ENCODE measurements around the gene TPK1. TPM values are rescaled to one million over a fixed set of nuclear protein-coding genes. Genes with fewer than 3 reads are reported as not detected.

TPK1 gene
- total and polyA plus RNA-seq, 2 donors (not counting 1 experiment from before 2014, with no cell fraction given), result 2.4 to 4.1 TPM

DNA sequence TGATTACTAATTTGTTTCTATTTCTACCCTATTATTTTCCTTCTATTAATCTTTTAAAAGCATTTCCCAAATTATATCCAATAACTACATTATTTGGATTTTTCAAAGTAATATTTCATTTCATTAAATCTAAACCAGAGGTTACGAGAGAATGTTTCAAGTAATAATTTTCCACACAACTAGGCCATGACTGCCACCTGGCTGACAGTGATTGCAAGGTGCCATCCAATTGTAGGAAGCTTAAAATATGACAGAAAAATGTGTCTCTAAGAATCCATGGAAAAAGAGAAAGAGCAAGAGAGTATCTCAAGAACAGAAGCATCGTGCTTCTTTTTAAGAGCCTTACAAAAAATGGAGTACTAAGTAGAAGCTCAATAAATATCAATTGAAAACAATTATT lies 48.7 kb downstream of the TPK1 start:
- Histone ChIP-seq H3K9me3 (ENCODE audit: control insufficient read depth, insufficient read depth, low read depth, low read length) (no peaks in the 10 kb centered on the region), H3K79me2 (ENCODE audit: control insufficient read depth, insufficient read depth, low read length) (no peaks in the 10 kb centered on the region), H3K9ac (ENCODE audit: insufficient read depth, low read length) (no peak overlapping the region), H3K4me3 (replicated peaks in 1 of 4; ENCODE audit: control extremely low read depth in 1 of 4, insufficient read depth in 1 of 4, low read depth in 3 of 4, low read length in 4 of 4) (no peak overlapping the region), H3K27ac (ENCODE audit: insufficient read depth, low read length) (no peak overlapping the region), H3K36me3 (ENCODE audit: control insufficient read depth, insufficient read depth, low read length) (no peaks in the 10 kb centered on the region), H3K4me2 (ENCODE audit: extremely low read depth, insufficient read depth, low read length) (no peak overlapping the region), H4K20me1 (ENCODE audit: control insufficient read depth, extremely low read depth, insufficient read depth, low read length) (no peaks in the 10 kb centered on the region), H2AFZ (ENCODE audit: low read length) (no peak overlapping the region), H3K4me1 (ENCODE audit: control insufficient read depth, extremely low read depth, insufficient read depth, low read length) (no peaks in the 10 kb centered on the region), H3K27me3 (ENCODE audit: control insufficient read depth, insufficient read depth, low read length) (no peaks in the 10 kb centered on the region)
- no peak for DNase-seq (ENCODE audit: low read depth in 2 of 2)
- no peak for TF ChIP-seq EZH2 (IDR thresholded peaks at IDR 0.05; ENCODE audit: low read length, missing control alignments)
- TF ChIP-seq, protein P1, sequence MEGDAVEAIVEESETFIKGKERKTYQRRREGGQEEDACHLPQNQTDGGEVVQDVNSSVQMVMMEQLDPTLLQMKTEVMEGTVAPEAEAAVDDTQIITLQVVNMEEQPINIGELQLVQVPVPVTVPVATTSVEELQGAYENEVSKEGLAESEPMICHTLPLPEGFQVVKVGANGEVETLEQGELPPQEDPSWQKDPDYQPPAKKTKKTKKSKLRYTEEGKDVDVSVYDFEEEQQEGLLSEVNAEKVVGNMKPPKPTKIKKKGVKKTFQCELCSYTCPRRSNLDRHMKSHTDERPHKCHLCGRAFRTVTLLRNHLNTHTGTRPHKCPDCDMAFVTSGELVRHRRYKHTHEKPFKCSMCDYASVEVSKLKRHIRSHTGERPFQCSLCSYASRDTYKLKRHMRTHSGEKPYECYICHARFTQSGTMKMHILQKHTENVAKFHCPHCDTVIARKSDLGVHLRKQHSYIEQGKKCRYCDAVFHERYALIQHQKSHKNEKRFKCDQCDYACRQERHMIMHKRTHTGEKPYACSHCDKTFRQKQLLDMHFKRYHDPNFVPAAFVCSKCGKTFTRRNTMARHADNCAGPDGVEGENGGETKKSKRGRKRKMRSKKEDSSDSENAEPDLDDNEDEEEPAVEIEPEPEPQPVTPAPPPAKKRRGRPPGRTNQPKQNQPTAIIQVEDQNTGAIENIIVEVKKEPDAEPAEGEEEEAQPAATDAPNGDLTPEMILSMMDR (conservative IDR thresholded peaks at IDR 0.05 in 1 of 2, IDR thresholded peaks at IDR 0.05 in 1 of 2; ENCODE audit: low read depth in 1 of 2, low read length in 2 of 2), result peak in 1 of 2 donors; percentile 10

GRCh38 chr7:144786522-144786921 lies 49.3 kb downstream of the TPK1 start:
- Histone ChIP-seq H3K27ac (ENCODE audit: insufficient read depth, low read length) (no peak overlapping the region), H3K9me3 (ENCODE audit: control insufficient read depth, insufficient read depth, low read depth, low read length) (no peaks in the 10 kb centered on the region), H3K79me2 (ENCODE audit: control insufficient read depth, insufficient read depth, low read length) (no peaks in the 10 kb centered on the region), H3K4me3 (replicated peaks in 1 of 4; ENCODE audit: control extremely low read depth in 1 of 4, insufficient read depth in 1 of 4, low read depth in 3 of 4, low read length in 4 of 4) (no peak overlapping the region), H4K20me1 (ENCODE audit: control insufficient read depth, extremely low read depth, insufficient read depth, low read length) (no peaks in the 10 kb centered on the region), H3K9ac (ENCODE audit: insufficient read depth, low read length) (no peak overlapping the region), H3K4me2 (ENCODE audit: extremely low read depth, insufficient read depth, low read length) (no peak overlapping the region), H3K27me3 (ENCODE audit: control insufficient read depth, insufficient read depth, low read length) (no peaks in the 10 kb centered on the region), H2AFZ (ENCODE audit: low read length) (no peak overlapping the region), H3K36me3 (ENCODE audit: control insufficient read depth, insufficient read depth, low read length) (no peaks in the 10 kb centered on the region), H3K4me1 (ENCODE audit: control insufficient read depth, extremely low read depth, insufficient read depth, low read length) (no peaks in the 10 kb centered on the region)
- no peak for DNase-seq (ENCODE audit: low read depth in 2 of 2)
- no peak for TF ChIP-seq EZH2 (IDR thresholded peaks at IDR 0.05; ENCODE audit: low read length, missing control alignments)
- TF ChIP-seq, protein P1 (conservative IDR thresholded peaks at IDR 0.05 in 1 of 2, IDR thresholded peaks at IDR 0.05 in 1 of 2; ENCODE audit: low read depth in 1 of 2, low read length in 2 of 2), result no peak

- no peaks in the 10 kb centered on the region for H3K36me3 ChIP-seq (ENCODE audit: control insufficient read depth, insufficient read depth, low read length)
- H3K4me2 ChIP-seq (ENCODE audit: extremely low read depth, insufficient read depth, low read length), result no peak overlapping the region
- no peaks in the 10 kb centered on the region for H3K79me2 ChIP-seq (ENCODE audit: control insufficient read depth, insufficient read depth, low read length)
- H2AFZ ChIP-seq (ENCODE audit: low read length), result no peak overlapping the region
- H3K27ac ChIP-seq (ENCODE audit: insufficient read depth, low read length), result no peak overlapping the region
- no peaks in the 10 kb centered on the region for H4K20me1 ChIP-seq (ENCODE audit: control insufficient read depth, extremely low read depth, insufficient read depth, low read length)
- H3K4me1 ChIP-seq (ENCODE audit: control insufficient read depth, extremely low read depth, insufficient read depth, low read length), result no peaks in the 10 kb centered on the region
- H3K27me3 ChIP-seq (ENCODE audit: control insufficient read depth, insufficient read depth, low read length), result no peaks in the 10 kb centered on the region
- H3K4me3 ChIP-seq (replicated peaks in 1 of 4; ENCODE audit: control extremely low read depth in 1 of 4, insufficient read depth in 1 of 4, low read depth in 3 of 4, low read length in 4 of 4), result no peak overlapping the region
- H3K9ac ChIP-seq (ENCODE audit: insufficient read depth, low read length), result no peak overlapping the region
- no peaks in the 10 kb centered on the region for H3K9me3 ChIP-seq (ENCODE audit: control insufficient read depth, insufficient read depth, low read depth, low read length)
- no peak for TF ChIP-seq EZH2 (IDR thresholded peaks at IDR 0.05; ENCODE audit: low read length, missing control alignments)
- TF ChIP-seq, protein P1 (conservative IDR thresholded peaks at IDR 0.05 in 1 of 2, IDR thresholded peaks at IDR 0.05 in 1 of 2; ENCODE audit: low read depth in 1 of 2, low read length in 2 of 2), result no peak
- DNase-seq (ENCODE audit: low read depth in 2 of 2), result no peak
These were observed 49.8 kb downstream of the TPK1 start for GRCh38 chr7:144786079-144786478.
